HG03097 (cell line): ENCODE data around the gene SMARCAD1.
A peak's percentile ranks its signal among the peaks of the same experiment; 100 is the strongest.

Experiments
- ATAC-seq: cut with Tn5 transposase; IDR thresholded peaks from one replicate; pipeline ENCODE4 v1.9.1; 2021; ENCODE audit not compliant: unreplicated experiment, low FRiP score

SMARCAD1 gene

GRCh38 chr4:94207469-94208224 lies at the start of gene SMARCAD1:
Gene SMARCAD1, plus strand, starts transcription at chr4:94207865. Its CDS starts 530 bp downstream, at chr4:94208395.
- ATAC-seq = peak; percentile 95

- ATAC-seq = no peak
Observed at GRCh38 chr4:94158883-94159282, 48.8 kb upstream of the SMARCAD1 start.

- ATAC-seq = no peak
Observed at GRCh38 chr4:94159790-94160189, 47.9 kb upstream of the SMARCAD1 start.

GRCh38 chr4:94160774-94161173 lies 46.9 kb upstream of the SMARCAD1 start:
- no peak for ATAC-seq

GRCh38 chr4:94165256-94165655 lies 42.4 kb upstream of the SMARCAD1 start:
- no peak for ATAC-seq

GRCh38 chr4:94168321-94168720 lies 39.3 kb upstream of the SMARCAD1 start:
- ATAC-seq = no peak

GRCh38 chr4:94169803-94170372 lies 37.8 kb upstream of the SMARCAD1 start:
- no peak for ATAC-seq

GRCh38 chr4:94171616-94172015 lies 36.0 kb upstream of the SMARCAD1 start:
- no peak for ATAC-seq

GRCh38 chr4:94175553-94176261 lies 32.0 kb upstream of the SMARCAD1 start:
- no peak for ATAC-seq

GRCh38 chr4:94177822-94178221 lies 29.8 kb upstream of the SMARCAD1 start:
- no peak for ATAC-seq

GRCh38 chr4:94181815-94182214 lies 25.9 kb upstream of the SMARCAD1 start:
- ATAC-seq = no peak

- ATAC-seq = no peak
Observed at GRCh38 chr4:94202769-94203168, 4.9 kb upstream of the SMARCAD1 start.

- ATAC-seq = no peak
Observed at GRCh38 chr4:94208266-94208665, 601 bp downstream of the SMARCAD1 start.

GRCh38 chr4:94208918-94209317 lies 1.3 kb downstream of the SMARCAD1 start:
- ATAC-seq = no peak

- ATAC-seq = no peak
Observed at GRCh38 chr4:94211861-94212260, 4.2 kb downstream of the SMARCAD1 start.

GRCh38 chr4:94214703-94215319 lies 7.1 kb downstream of the SMARCAD1 start:
- ATAC-seq = no peak

- ATAC-seq = no peak
Observed at GRCh38 chr4:94216394-94216793, 8.7 kb downstream of the SMARCAD1 start.

GRCh38 chr4:94219402-94219801 lies 11.7 kb downstream of the SMARCAD1 start:
- no peak for ATAC-seq

- ATAC-seq = no peak
Observed at GRCh38 chr4:94221916-94222315, 14.3 kb downstream of the SMARCAD1 start.

GRCh38 chr4:94225449-94225848 lies 17.8 kb downstream of the SMARCAD1 start:
- no peak for ATAC-seq

GRCh38 chr4:94226763-94227162 lies 19.1 kb downstream of the SMARCAD1 start:
- no peak for ATAC-seq
